HG02840 (cell line): Measurements from ENCODE around the gene PNMA8B.

Experiments used
- ATAC-seq: cut with Tn5 transposase; IDR thresholded peaks from one replicate; pipeline ENCODE4 v1.9.1; 2021; ENCODE audit warnings: mild to moderate bottlenecking, moderate library complexity, moderate number of reproducible peaks; ENCODE audit not compliant: unreplicated experiment, low FRiP score

The PNMA8B gene

DNA sequence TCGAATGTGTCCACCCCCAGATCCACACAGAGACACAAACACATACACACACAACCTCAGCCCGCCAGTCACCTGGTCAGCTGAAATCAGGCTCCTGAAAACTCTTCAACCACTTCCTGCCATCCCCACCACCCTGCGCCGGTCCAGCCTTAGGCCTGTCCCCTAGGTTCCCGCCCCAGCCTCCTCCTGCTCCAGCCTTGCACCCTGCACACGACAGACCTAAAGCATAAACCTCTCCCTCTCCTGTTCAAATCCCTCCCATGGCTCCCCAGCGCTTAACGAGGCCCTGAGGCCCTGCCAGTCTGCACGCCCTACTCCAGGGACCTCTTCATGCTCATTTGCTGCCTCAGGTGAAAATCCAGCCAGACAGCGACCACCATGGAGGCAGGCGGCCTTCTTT, 7.1 kb downstream of the PNMA8B start:
- ATAC-seq: no peak

DNA sequence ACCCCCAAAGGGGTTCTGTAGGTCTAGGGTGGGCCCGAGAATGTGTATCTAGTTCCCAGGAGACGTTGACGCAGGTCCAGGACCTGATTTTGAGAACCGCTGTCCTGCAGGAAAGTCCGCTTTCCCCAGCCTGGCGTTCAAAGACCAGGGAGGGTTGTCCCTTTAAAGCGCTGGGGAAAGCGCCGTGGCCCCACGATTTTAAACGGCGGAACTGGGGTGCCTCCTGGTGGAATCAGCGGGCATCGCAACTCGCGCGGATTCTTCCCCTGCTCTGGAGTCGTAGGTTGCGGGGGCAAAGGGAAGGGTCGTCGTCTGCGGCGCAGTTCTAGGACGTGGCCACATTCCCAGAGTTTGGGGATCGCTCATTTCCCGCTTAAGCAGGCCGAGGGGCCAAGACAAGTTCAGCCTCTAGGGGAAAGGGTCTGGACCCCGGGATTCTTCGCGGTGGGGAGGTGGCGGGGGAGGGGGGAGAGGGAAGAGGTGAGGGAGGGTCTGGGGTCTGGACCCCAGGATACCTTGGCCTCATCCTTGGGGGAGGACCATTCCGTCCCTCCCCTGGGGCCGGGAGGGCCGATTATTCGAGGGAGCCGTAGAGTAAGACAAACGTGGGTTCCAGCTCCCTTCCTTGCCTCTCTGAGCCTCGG, 7.7 kb downstream of the PNMA8B start:
- ATAC-seq: no peak

DNA sequence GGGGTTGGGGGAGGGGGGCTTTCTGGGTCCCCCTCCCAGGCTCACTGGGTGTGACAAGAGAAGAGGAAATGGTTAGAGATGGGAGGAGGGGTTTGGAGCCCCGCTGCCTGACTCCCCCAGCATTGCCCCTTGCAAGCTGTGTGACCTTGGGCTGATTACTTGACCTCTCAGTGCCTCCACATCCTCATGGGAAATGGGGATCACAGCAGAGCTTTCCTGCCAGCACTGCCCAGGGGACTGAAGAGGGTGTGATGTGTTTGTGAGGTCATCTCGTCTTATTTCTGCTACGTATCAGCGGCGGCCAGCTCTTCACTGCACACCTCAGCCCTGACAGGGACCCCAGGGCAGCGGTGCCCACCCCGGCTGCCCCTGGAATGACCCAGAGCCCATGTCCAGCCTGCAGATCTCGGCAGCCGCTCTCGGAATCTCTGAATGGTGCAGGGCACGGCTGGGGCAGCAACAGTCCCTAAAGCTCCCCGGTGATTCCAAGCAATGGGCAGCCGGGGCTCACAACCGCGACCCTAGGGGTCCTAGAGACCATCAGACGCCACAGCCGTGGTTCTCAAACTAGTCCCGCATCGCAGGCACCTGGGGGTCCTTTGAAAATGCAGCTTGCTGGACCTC, 8.4 kb downstream of the PNMA8B start:
- ATAC-seq: no peak

DNA sequence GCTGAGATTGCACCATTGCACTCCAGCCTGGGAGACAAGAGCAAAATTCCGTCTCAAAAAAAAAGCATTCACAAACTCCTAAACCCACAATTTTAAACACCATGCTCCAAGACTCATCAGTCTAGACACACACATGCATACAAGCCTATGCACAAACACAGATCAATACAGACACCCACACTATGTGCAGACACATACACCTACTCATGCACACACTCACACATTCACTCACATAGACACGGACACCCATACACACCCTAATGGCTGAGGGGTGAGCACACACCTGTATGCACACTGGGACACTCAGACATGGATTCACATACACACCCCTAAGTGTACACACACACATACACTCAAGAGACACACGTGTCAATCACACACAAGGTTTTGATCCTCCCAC, 9.3 kb downstream of the PNMA8B start:
- no peak for ATAC-seq

DNA sequence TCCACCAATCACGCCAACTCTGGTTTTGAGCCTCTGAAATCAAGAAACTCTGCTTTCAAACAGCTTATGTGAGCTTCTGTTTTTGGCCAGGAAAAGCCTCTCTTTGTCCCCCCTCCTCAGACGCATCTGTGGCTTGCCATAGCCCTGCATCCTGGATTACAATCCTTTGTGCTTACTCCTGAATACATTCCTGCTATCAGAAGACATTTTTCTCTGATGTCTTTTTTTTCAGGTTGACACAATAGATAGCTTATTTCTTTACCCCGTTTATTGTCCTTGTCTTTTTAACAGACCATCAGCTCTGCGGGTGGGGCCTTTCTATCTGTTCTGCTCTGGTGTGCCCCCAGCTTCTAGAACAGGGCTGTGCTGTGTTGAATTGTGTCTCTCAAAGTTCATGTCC, 11.0 kb downstream of the PNMA8B start:
- no peak for ATAC-seq

DNA sequence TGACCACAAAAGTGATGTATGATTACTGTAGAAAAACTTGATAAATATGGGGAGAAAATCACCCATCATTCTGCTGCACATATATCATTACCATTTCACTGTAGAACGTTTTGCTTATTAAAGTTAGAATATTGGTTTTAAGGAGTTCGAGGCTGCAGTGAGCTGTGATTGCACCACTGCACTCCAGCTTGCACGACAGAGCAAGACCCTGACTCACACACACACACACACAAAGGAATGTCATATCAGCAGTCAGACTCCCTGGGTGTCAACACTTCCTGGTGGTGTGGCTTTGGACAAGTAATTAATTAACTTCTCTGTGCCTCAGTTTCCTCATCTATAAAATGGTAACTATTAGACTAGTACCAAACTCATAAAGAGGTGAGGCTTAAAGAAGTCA, 13.0 kb downstream of the PNMA8B start:
- no peak for ATAC-seq

DNA sequence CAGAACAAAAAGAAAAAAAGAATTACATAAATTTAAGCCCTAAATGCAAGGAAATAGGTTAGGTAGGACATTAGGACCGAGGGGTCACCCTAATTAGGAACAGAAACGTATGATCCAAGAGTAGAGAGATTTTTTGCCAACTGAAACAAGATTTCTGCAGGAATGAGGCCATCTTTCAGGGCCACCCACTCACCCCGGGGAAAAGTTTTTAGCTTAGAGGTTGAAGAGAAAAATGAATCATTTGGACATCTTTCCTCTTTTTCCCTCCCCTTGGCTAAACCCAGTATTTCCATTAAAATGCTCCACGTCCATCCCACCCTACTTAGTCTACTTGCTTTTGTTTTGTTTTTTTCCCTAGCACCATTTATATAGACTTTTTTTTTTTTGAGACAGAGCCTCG, 13.7 kb downstream of the PNMA8B start:
- no peak for ATAC-seq

DNA sequence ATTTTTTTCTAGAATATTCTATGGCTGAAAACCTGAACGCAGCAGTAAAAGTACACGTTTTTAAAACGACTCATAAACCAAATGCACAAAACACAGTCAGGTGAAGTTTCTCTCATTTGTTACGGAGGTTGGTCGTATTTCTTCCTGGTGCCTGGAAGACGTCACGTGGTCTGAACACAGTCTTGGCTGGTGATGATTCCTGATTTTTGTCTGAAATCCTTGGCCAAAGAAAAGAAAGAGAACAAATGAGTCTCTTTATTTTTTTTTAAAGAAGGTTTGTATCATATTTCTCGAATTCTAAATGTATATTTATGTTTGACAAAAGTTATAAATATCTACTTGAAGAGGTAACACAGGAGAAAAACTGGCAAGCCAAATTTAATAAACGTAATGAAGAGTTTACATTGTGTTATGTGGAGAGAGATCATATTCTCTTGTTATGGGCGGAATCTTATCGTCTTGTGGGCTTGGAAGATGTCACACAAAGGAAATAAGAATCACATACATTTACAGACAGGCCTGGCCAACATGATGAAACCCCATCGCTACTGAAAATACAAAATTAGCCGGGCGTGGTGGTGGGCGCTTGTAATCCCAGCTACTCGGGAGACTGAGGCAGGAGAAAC, 14.3 kb downstream of the PNMA8B start:
- ATAC-seq: no peak

DNA sequence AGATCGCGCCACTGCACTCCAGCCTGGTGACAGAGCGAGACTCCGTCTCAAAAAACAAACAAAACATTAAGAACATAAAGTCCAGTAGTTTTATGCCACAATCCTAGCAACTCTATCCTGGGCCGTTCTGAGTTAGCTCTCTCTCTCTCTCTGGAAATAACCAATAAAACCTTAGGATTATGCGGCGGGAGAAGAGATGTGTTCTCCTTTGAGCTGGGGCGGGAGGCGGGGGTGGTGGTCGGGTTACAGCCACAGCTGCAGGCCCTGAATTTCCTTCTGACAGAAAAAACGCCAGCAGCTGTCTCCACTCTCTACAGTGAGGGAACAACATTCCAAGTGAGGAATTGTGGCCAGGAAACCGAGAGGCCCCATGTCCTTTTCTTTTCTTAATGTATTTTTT, 15.3 kb downstream of the PNMA8B start:
- ATAC-seq: no peak

DNA sequence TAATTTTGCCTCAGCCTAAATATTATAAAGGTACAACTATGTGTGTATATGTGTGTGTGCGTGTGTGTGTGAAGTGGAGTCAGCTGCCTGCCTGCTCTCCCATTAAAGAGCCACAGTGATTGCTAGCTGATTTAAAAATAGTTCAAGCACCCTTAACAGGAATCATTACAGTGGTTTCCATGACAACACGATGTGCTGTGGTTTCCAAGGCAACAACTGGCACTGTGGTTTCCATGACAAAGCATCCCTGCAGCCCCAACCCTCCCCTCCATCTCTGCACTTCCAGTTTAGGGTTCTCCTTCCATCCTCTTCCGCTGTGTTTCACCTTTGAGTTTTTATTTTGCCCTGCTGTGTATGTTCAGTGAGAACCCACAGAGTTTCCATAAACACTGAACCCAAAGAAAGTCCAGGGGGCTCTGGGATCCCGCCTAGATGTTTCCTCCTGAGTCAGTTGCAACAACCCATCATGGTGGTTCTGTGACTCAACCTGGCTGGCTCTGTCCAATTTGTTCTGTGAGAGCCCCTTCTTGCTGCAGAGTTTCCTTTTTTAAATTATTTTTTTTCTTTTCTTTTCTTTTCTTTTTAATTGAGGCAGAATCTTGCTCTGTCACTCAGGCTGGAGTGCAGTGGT, 17.2 kb downstream of the PNMA8B start:
- no peak for ATAC-seq

DNA sequence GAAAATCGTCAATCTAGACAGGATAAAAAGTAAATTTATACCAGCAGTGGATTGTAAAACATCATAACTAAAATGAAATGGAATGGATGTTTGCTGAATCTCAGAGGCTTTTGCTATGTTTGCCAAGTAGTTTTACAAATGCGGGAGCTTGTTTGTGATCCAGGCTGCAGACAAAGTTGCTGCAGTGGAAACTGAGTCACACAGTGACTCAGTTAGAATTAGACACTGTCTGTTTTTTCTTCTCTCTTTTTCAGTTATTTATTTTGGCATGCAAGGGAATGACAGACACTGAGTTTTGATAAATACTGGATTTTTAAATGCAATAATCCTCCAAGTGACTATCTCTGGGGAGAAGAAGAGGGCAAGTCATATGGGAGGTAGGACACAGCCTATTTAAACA, 19.7 kb downstream of the PNMA8B start:
- ATAC-seq: no peak

DNA sequence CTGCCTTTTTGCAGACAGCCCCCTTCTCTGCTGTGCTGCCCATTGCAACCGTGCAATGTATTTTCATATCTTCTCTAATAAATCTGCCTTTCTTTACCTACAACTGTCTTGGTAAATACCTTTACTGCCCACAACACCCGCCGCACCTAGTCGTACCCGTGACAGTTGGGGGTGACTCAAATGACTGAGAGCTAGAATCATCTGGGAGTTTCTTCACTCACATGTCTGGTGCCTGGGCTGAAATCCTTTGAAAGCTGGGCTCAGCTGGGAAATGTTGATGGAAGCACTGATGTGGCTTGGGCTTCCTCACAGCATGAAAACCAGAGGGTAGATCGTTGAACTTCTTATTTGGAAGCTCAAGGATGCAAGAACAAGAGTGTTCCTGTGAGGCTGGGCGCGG, 21.5 kb downstream of the PNMA8B start:
- ATAC-seq: no peak

DNA sequence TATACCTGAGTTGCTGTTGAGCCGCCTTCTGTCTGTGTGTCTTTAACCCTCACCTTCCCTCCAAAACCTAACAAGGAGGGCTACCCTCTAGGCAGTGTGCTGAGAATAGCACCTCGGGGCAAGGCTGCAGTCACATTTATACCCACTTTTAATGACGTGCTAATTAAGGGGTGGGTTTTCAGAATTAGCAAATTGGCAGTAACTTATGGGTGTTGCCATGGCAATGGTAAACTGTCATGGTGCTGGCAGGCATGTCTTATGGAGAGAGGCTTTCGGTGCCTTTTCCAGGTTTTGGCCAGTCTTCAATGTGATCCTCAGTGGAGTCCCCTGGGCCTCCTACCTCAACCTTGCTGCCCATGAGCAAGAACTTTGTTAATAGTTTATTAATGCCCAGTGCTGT, 23.1 kb downstream of the PNMA8B start:
- ATAC-seq: no peak

DNA sequence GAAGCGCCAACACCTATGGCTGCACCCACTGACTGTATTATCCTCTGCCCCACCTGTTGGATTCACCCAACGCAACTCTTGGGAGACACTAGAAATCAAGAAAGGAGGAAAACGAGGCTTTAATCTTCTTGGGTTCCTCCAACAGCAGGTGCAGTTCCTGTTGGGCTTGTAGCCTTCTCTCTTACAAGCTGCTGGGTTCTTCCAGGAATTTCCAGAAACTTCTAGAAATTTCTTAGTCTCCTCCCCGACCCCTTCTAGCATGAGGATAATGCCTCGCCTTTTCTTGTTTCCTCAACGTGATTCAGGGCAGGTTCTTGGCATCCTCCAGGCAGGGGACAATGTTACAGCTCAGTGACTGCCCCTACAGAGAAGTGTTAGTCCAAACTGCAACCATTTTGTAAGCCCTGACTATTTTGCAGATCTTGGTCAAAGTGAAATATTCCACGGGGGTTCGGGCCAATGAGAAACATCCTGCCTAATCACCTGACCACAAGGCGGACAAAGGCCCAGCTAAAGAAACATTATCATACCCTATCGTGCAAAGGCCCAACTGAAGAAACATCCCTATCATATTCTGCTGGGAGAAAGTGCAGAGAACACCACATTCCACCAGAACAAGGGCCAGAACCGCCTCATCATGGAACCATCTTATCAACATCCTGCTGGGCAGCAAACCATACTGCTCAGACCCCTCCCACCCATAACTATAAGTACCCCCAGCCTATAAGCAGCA, 23.7 kb downstream of the PNMA8B start:
- no peak for ATAC-seq

DNA sequence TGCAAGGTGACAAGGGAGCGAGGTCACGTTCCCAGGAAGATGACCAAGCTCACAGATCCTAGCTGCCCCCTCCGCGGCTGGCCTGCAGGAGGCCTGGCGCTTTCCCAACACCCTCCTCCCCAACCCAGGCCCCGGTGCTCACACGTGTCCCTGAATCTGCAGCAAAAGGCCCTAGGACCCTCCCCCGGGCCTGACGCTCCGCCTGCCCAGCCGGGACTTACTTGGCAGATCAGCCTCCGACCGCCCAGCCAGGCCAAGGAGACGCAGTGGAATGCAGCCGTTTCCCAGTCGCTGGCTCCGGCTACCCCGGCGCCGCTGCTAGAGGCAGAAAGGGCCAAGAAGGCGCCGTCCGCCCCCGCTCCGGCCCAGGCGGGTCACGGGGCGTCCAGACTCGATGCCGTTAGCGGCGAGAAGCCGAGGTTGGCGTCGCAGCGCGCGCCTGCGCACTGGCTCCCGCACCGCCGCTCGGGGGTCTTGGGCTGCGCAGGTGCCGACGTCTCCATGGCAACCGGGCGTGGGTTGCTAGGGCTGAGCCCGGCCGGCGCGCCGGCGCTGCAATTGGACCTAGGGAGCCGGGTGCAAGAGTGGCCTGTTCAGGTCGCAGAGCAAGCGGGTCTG, 24.4 kb downstream of the PNMA8B start, which contains the start of gene PNMA8A:
Gene PNMA8A (minus strand): TSS at position 448 of the 618 bp plus-strand sequence. CDS start 528 bp downstream, outside the sequence.
- no peak for ATAC-seq

DNA sequence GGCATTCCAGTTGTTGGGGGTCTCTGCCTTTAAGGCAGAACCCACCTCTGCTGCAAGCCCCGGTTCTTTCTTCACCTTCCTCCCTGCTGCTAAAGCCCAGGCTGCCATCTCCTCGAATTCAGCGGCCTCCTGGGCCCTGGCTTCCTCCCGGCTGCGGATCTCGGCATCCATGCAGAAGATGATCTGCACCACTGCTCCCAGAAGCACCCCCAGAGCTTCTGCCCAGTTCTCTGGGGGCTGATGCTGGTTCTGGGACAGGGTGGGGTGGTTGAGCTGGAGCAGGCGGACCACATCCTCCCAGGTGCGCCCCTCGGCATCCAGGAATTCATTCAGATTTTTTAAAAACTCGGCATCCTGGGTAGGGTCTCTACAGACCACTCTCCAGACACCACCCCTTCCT, 25.3 kb downstream of the PNMA8B start:
- no peak for ATAC-seq

DNA sequence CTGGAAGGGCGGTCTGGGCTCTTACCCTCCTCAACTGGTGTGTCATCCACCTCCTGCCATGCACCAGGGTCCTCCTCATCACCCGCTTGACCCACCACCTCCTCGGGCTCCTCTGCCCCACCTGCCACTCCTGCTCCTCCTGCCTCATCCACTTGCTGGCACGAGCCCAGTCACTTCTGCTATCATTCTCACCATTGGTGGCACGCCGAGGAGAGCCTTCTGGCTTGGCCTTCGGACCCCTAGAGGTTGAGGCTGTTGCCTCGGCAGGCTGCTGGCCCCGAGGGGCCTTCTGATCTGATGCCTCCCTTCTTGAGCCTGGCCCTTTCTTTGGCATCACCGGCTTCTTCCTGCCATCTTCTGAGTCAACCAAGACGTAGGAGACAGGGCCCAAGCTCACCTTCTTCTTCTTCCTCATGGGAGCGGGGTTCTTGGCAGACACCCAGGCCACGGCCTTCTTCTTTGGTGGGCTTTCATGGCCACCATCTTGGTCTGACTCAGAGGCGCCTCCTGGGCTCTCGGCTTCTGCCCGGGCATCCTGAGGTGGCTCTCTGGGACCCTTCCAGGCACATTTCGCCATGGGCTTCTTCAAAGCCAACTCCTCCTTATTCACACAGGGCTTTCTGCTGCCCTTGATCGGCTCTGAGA, 26.0 kb downstream of the PNMA8B start:
- no peak for ATAC-seq

DNA sequence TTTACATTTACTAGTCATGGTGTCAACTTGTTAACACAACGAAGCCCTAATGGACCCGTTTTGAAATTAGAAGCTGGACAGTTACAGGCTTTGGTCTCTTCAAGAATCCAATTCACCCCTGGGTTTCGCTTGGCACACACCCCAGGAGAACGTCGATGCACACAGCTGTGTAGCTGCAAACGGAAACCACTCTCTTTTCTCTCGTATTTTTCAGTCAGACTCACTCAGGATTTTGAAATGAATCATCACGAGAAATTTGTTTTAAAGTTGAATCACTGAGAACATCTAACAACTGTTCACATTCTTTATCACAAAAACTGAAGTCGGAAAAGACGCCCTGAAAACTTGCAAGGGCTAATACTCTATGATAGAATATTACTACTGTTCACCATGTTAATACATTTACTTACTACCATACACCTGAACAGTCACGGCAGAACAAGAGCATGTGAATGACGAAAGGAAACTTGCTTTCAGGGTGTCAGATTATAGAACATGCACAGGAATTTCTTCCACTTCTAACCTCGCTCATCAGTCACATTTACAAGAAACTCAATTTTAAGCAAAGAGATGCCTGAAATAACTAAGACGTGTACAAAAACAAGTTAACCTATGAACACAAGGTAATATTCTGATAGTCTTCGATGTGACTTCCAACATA, 29.0 kb downstream of the PNMA8B start:
- no peak for ATAC-seq

DNA sequence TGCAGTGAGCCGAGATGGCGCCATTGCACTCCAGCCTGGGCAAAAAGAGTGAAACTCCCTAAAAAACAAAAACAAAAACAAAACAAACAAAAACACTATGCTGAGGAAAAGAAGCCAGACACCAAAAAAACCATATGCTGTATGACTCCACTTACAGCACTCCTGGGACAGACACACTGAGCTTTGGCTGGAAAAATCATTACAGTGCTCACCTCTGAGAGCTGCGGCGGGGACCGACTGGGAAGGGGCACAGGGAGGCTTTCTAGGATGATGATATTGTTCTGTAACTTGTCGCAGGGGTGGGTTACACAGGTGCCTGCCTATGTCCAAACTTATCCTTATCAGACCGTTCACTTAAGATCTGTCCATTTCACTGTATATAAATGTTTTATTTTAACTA, 32.2 kb downstream of the PNMA8B start:
- ATAC-seq: no peak
